Activated CD8-positive, alpha-beta T cell treated with anti-CD3 and anti-CD28 coated beads, Interleukin-2, amount 10 ng/mL, durations not matched to agents 7 days and 5 days (primary cell): ENCODE data around the gene DAPK3. TPM values are rescaled to one million over a fixed set of nuclear protein-coding genes. Genes with fewer than 3 reads are reported as not detected.
"Not testable (repeated sequence)": the region's sequence is repeated elsewhere in the genome, so short reads cannot be mapped to it uniquely, and the experiment has no call there.

Experiments
- ATAC-seq: fragments of 150-1000 bp; cut with Tn5 transposase; one replicate; pipeline ENCODE4 v1.10.0; 2021; ENCODE audit warnings: moderate library complexity
- CTCF ChIA-PET: fragments of 350-600 bp; sonication (Branson Sonifier 250); formaldehyde crosslinking; loops from one replicate; lab custom pipeline; 2021; ENCODE audit warnings: antibody characterized with exemption; lab: Charles Lee
- POLR2A ChIA-PET: fragments of 350-600 bp; sonication (Branson Sonifier 250); formaldehyde crosslinking; loops from one replicate; lab custom pipeline; 2021; ENCODE audit warnings: antibody characterized with exemption; lab: Charles Lee
- DNase-seq: peaks from one replicate; pipeline ENCODE4 v3.0.0-alpha.2; 2020
- H3K27ac Mint-ChIP-seq: one replicate; pipeline ENCODE4 v1.8.0; 2021; ENCODE audit warnings: mild to moderate bottlenecking, mixed read lengths
- H3K27me3 Mint-ChIP-seq: one replicate; pipeline ENCODE4 v1.8.0; 2021; ENCODE audit warnings: low read depth, mixed read lengths
- H3K36me3 Mint-ChIP-seq: one replicate; pipeline ENCODE4 v1.8.0; 2021; ENCODE audit warnings: low read depth, mixed read lengths
- H3K4me1 Mint-ChIP-seq: one replicate; pipeline ENCODE4 v1.8.0; 2021; ENCODE audit warnings: low read depth, mixed read lengths
- H3K4me3 Mint-ChIP-seq: one replicate; pipeline ENCODE4 v1.8.0; 2021; ENCODE audit warnings: mild to moderate bottlenecking, mixed read lengths
- H3K9me3 Mint-ChIP-seq: one replicate; pipeline ENCODE4 v1.8.0; 2022; ENCODE audit warnings: mixed read lengths; ENCODE audit not compliant: insufficient read depth
- total RNA-seq, 2 experiments: library from RNA; stranded (reverse); gene quantifications; one replicate each; pipeline ENCODE4 v1.2.3, GENCODE V29; 2021

DAPK3 gene
- total RNA-seq, 2 experiments from 2014 or later, result 43.0 to 44.9 TPM

- no peaks in the 10 kb centered on the region for H3K27me3 Mint-ChIP-seq
- POLR2A ChIA-PET, result no interaction called here
- H3K36me3 Mint-ChIP-seq, result peaks cover 16% of the 10 kb centered on the region
- H3K9me3 Mint-ChIP-seq, result no peaks in the 10 kb centered on the region
- DNase-seq (no peak), ATAC-seq (no peak)
- no peak overlapping the region for H3K4me3 Mint-ChIP-seq
- H3K27ac Mint-ChIP-seq, result no peak overlapping the region
- H3K4me1 Mint-ChIP-seq, result no peaks in the 10 kb centered on the region
- CTCF ChIA-PET, result no interaction called here
These were observed 11.2 kb downstream of the DAPK3 start for GRCh38 chr19:3959766-3960131.

- Mint-ChIP-seq H3K36me3 (peaks cover 13% of the 10 kb centered on the region), H3K9me3 (no peaks in the 10 kb centered on the region), H3K4me3 (no peak overlapping the region), H3K27me3 (no peaks in the 10 kb centered on the region), H3K4me1 (no peaks in the 10 kb centered on the region), H3K27ac (no peak overlapping the region)
- DNase-seq (no peak), ATAC-seq (no peak)
- POLR2A ChIA-PET, result no interaction called here
- CTCF ChIA-PET, result no interaction called here
These were observed 11.8 kb downstream of the DAPK3 start for GRCh38 chr19:3958836-3959765.

- no peak for DNase-seq
- Mint-ChIP-seq H3K4me3 (no peak overlapping the region), H3K27ac (no peak overlapping the region), H3K4me1 (peaks cover 9% of the 10 kb centered on the region), H3K9me3 (no peaks in the 10 kb centered on the region), H3K36me3 (peaks cover 5% of the 10 kb centered on the region), H3K27me3 (no peaks in the 10 kb centered on the region)
- ChIA-PET CTCF (no interaction called here), POLR2A (no interaction called here)
- ATAC-seq, result no peak
These were observed 15.2 kb downstream of the DAPK3 start for GRCh38 chr19:3955688-3956087.

GRCh38 chr19:3955276-3955675, 15.6 kb downstream of the DAPK3 start:
- H3K9me3 Mint-ChIP-seq, DNase-seq, CTCF ChIA-PET, H3K27ac Mint-ChIP-seq, H3K27me3 Mint-ChIP-seq, H3K4me3 Mint-ChIP-seq, ATAC-seq, H3K36me3 Mint-ChIP-seq, POLR2A ChIA-PET: not testable (repeated sequence)
- H3K4me1 Mint-ChIP-seq, result peaks cover 12% of the 10 kb centered on the region

GRCh38 chr19:3954107-3954506, 16.8 kb downstream of the DAPK3 start:
- ATAC-seq (no peak), DNase-seq (no peak)
- peaks cover 3% of the 10 kb centered on the region for H3K36me3 Mint-ChIP-seq
- ChIA-PET CTCF (no interaction called here), POLR2A (interaction anchor here (0.7 kb wide), 1 partner anchor 9 kb away, joined by 3 read pairs; no protein-coding TSS in a partner anchor)
- H3K27ac Mint-ChIP-seq, result no peak overlapping the region
- no peaks in the 10 kb centered on the region for H3K27me3 Mint-ChIP-seq
- H3K4me1 Mint-ChIP-seq, result peaks cover 12% of the 10 kb centered on the region
- H3K9me3 Mint-ChIP-seq, result no peaks in the 10 kb centered on the region
- H3K4me3 Mint-ChIP-seq, result no peak overlapping the region

- CTCF ChIA-PET, H3K36me3 Mint-ChIP-seq, H3K27me3 Mint-ChIP-seq, H3K27ac Mint-ChIP-seq, ATAC-seq, H3K9me3 Mint-ChIP-seq, DNase-seq, H3K4me3 Mint-ChIP-seq: not testable (repeated sequence)
- peaks cover 12% of the 10 kb centered on the region for H3K4me1 Mint-ChIP-seq
- POLR2A ChIA-PET, result interaction anchor here (0.6 kb wide), 1 partner anchor 26 kb away, joined by 4 read pairs; no protein-coding TSS in a partner anchor
These were observed 18.1 kb downstream of the DAPK3 start for GRCh38 chr19:3952755-3953276.

GRCh38 chr19:3950871-3951861, 19.7 kb downstream of the DAPK3 start:
- ChIA-PET CTCF (interaction anchor here (0.7 kb wide), 1 partner anchor 9 kb away, joined by 3 read pairs; no protein-coding TSS in a partner anchor), POLR2A (interaction anchor here (1.6 kb wide), 1 partner anchor 34 kb away, joined by 6 read pairs; the partner anchor contains the start of gene EEF2)
- H3K9me3 Mint-ChIP-seq, result no peaks in the 10 kb centered on the region
- peak; percentile 55 for ATAC-seq
- H3K27me3 Mint-ChIP-seq, result no peaks in the 10 kb centered on the region
- H3K27ac Mint-ChIP-seq, result peak overlapping the region; percentile 64
- DNase-seq, result no peak
- no peaks in the 10 kb centered on the region for H3K36me3 Mint-ChIP-seq
- peak overlapping the region; percentile 58 for H3K4me3 Mint-ChIP-seq
- peaks cover 13% of the 10 kb centered on the region for H3K4me1 Mint-ChIP-seq

- ATAC-seq (no peak), DNase-seq (no peak)
- CTCF ChIA-PET, result interaction anchor here (0.7 kb wide), 1 partner anchor 10 kb away, joined by 3 read pairs; no protein-coding TSS in a partner anchor
- Mint-ChIP-seq H3K27ac (no peak overlapping the region), H3K36me3 (no peaks in the 10 kb centered on the region), H3K27me3 (no peaks in the 10 kb centered on the region), H3K9me3 (no peaks in the 10 kb centered on the region), H3K4me3 (peak overlapping the region; percentile 40), H3K4me1 (peaks cover 13% of the 10 kb centered on the region)
- POLR2A ChIA-PET, result interaction anchor here (1.6 kb wide), 1 partner anchor 35 kb away, joined by 6 read pairs; the partner anchor contains the start of gene EEF2
These were observed 20.7 kb downstream of the DAPK3 start for GRCh38 chr19:3949997-3950859.

- ChIA-PET CTCF (no interaction called here), POLR2A (interaction anchor here (1.5 kb wide), 1 partner anchor 36 kb away, joined by 3 read pairs; the partner anchor contains the start of gene EEF2)
- no peaks in the 10 kb centered on the region for H3K27me3 Mint-ChIP-seq
- DNase-seq (no peak), ATAC-seq (no peak)
- H3K4me3 Mint-ChIP-seq, result no peak overlapping the region
- H3K9me3 Mint-ChIP-seq, result no peaks in the 10 kb centered on the region
- no peaks in the 10 kb centered on the region for H3K36me3 Mint-ChIP-seq
- peaks cover 16% of the 10 kb centered on the region for H3K4me1 Mint-ChIP-seq
- no peak overlapping the region for H3K27ac Mint-ChIP-seq
These were observed 21.6 kb downstream of the DAPK3 start for GRCh38 chr19:3949294-3949693.

GRCh38 chr19:3947316-3947933, 23.5 kb downstream of the DAPK3 start:
- H3K4me3 Mint-ChIP-seq, POLR2A ChIA-PET, H3K36me3 Mint-ChIP-seq, H3K27me3 Mint-ChIP-seq, H3K9me3 Mint-ChIP-seq, DNase-seq, CTCF ChIA-PET, H3K27ac Mint-ChIP-seq, ATAC-seq: not testable (repeated sequence)
- peaks cover 25% of the 10 kb centered on the region for H3K4me1 Mint-ChIP-seq
